GM12878 (cell line): ENCODE data around the gene GAB1. TPM values are rescaled to one million over a fixed set of nuclear protein-coding genes. Genes with fewer than 3 reads are reported as not detected.

ENCODE experiments used
- ATAC-seq: fragments of 200-7000 bp; cut with Tn5 transposase; 3 replicates; pipeline ENCODE4 v1.9.1; 2020; ENCODE audit warnings: mild to moderate bottlenecking, moderate library complexity
- BruUV-seq: library from RNA; stranded (reverse); fragments of 400-500 nt; replicated peaks from 2 replicates; lab custom pipeline; 2021; lab: Mats Ljungman, UMichigan
- CTCF ChIA-PET: fragments of 300-600 bp; sonication (Branson Sonifier 250); formaldehyde crosslinking; extraction: SDS; loops from one replicate; lab custom pipeline; 2021; ENCODE audit warnings: inconsistent platforms; lab: Yijun Ruan, JAX
- POLR2A ChIA-PET: fragments of 350-600 bp; formaldehyde crosslinking; extraction: SDS; loops from one replicate; lab custom pipeline; 2021; ENCODE audit warnings: inconsistent platforms; lab: Charles Lee
- RAD21 ChIA-PET: fragments of 300-600 bp; sonication (Branson Sonifier 250); formaldehyde crosslinking; loops from one replicate; lab custom pipeline; 2023; ENCODE audit warnings: antibody characterized with exemption; ENCODE audit not compliant: unreplicated experiment; lab: Charles Lee
- SMC1A ChIA-PET: fragments of 300-600 bp; sonication (Branson Sonifier 250); formaldehyde crosslinking; loops from one replicate; lab custom pipeline; 2023; ENCODE audit not compliant: unreplicated experiment, uncharacterized antibody; lab: Charles Lee
- DNase-seq: peaks from one replicate; pipeline ENCODE4 v3.0.0-alpha.2; 2011; ENCODE audit warnings: low read depth, low spot score
- FAIRE-seq: peaks from 3 replicates; lab custom pipeline; 2011; peaks lifted over from hg19 to GRCh38; lab: Jason Lieb, UNC
- H2AFZ ChIP-seq: 2 replicates; pipeline ENCODE4 v1.6.0; 2011; ENCODE audit warnings: low read depth, low read length, control low read depth; ENCODE audit not compliant: control insufficient read depth
- H3K27ac ChIP-seq: 2 replicates; pipeline ENCODE4 v1.5.1; 2011; ENCODE audit warnings: control low read depth; ENCODE audit not compliant: control insufficient read depth, insufficient read depth
- H3K27me3 ChIP-seq, 2 experiments: replicated peaks in 1 of 2; 2 replicates each; pipeline versions ENCODE4 v1.6.0 to v1.6.1; 2011; ENCODE audit warnings: low read length in 1 of 2; ENCODE audit not compliant: control insufficient read depth in 2 of 2, insufficient read depth in 2 of 2
- H3K36me3 ChIP-seq, 2 experiments: 2 replicates each; pipeline ENCODE4 v1.5.1; 2011; ENCODE audit warnings: low read length in 1 of 2; ENCODE audit not compliant: control insufficient read depth in 2 of 2, insufficient read depth in 2 of 2
- H3K4me1 ChIP-seq: 2 replicates; pipeline ENCODE4 v1.6.1; 2011; ENCODE audit warnings: mild to moderate bottlenecking, low read length, moderate library complexity, mixed read lengths; ENCODE audit not compliant: control insufficient read depth, insufficient read depth
- H3K4me2 ChIP-seq: 2 replicates; pipeline ENCODE4 v1.6.0; 2011; ENCODE audit warnings: control low read depth; ENCODE audit not compliant: control insufficient read depth, insufficient read depth
- H3K4me3 ChIP-seq: fragments of 200-600 bp; sonication (generic); 2 replicates; pipeline ENCODE4 v1.5.1; 2016
- H3K79me2 ChIP-seq: 2 replicates; pipeline ENCODE4 v1.6.0; 2011; ENCODE audit warnings: low read length; ENCODE audit not compliant: control insufficient read depth, insufficient read depth
- H3K9ac ChIP-seq: 2 replicates; pipeline ENCODE4 v1.8.0; 2011; ENCODE audit warnings: low read length, control low read depth, mixed read lengths; ENCODE audit not compliant: control insufficient read depth, insufficient read depth
- H3K9me3 ChIP-seq: replicated peaks from 3 replicates; pipeline ENCODE4 v1.5.1; 2011; ENCODE audit warnings: mild to moderate bottlenecking, low read length; ENCODE audit not compliant: control insufficient read depth, insufficient read depth
- H4K20me1 ChIP-seq: 2 replicates; pipeline ENCODE4 v1.6.0; 2011; ENCODE audit not compliant: control insufficient read depth, insufficient read depth
- BCL3 ChIP-seq: IDR thresholded peaks from 2 replicates; pipeline ENCODE4 v1.6.1; 2011; ENCODE audit warnings: borderline replicate concordance, low read depth, mild to moderate bottlenecking, moderate library complexity, low read length; ENCODE audit not compliant: insufficient read depth, poor library complexity, severe bottlenecking
- BMI1 ChIP-seq: fragments of 450-650 bp; IDR thresholded peaks from 2 replicates; pipeline ENCODE4 v1.6.1; 2016; ENCODE audit warnings: mild to moderate bottlenecking, moderate library complexity, borderline replicate concordance
- GATAD2B ChIP-seq: fragments of 450-650 bp; conservative IDR thresholded peaks from 2 replicates; pipeline ENCODE4 v1.6.1; 2017; ENCODE audit warnings: low read depth, mild to moderate bottlenecking, moderate library complexity
- MEF2A ChIP-seq: IDR thresholded peaks from 2 replicates; pipeline ENCODE4 v1.6.1; 2011; ENCODE audit warnings: low read depth, mild to moderate bottlenecking, low read length, moderate library complexity; ENCODE audit not compliant: insufficient read depth
- PBX3 ChIP-seq: IDR thresholded peaks from 2 replicates; pipeline ENCODE4 v1.6.1; 2011; ENCODE audit warnings: mild to moderate bottlenecking, low read depth, low read length, moderate library complexity; ENCODE audit not compliant: insufficient replicate concordance
- PRDM15 ChIP-seq: fragments of 450-650 bp; formaldehyde crosslinking; IDR thresholded peaks from 2 replicates; pipeline ENCODE4 v1.4.0; 2020; ENCODE audit warnings: mild to moderate bottlenecking, moderate library complexity
- RFX5 ChIP-seq: IDR thresholded peaks from 2 replicates; pipeline ENCODE4 v1.6.1; 2011; ENCODE audit warnings: low read depth, low read length, improper control_type of control experiment
- SKIL ChIP-seq: fragments of 450-650 bp; IDR thresholded peaks from 2 replicates; pipeline ENCODE4 v1.6.1; 2017; ENCODE audit warnings: mild to moderate bottlenecking, low read depth, inconsistent platforms; ENCODE audit not compliant: poor library complexity, severe bottlenecking
- TCF7 ChIP-seq: IDR thresholded peaks from 2 replicates; pipeline ENCODE4 v1.6.1; 2014; ENCODE audit warnings: antibody characterized with exemption, borderline replicate concordance
- USF1 ChIP-seq: IDR thresholded peaks from 2 replicates; pipeline ENCODE4 v1.6.1; 2011; ENCODE audit warnings: borderline replicate concordance, low read depth, mild to moderate bottlenecking, moderate library complexity, mixed read lengths, low read length; ENCODE audit not compliant: insufficient read depth; ENCODE audit errors: extremely low read length
- WGBS: methylation state at CpG from one replicate; pipeline ENCODE4 v1.1.6; 2016; ENCODE audit warnings: low lambda C conversion rate; ENCODE audit not compliant: insufficient replicate concordance, insufficient coverage; ENCODE audit errors: missing lambda C conversion rate; 5-methylcytosine and 5-hydroxymethylcytosine counted together
- in situ Hi-C: fragments of 300-500 bp; cut with MboI; formaldehyde crosslinking; loops from 9 replicates; pipeline ENCODE4 v1.14.3; 2018; ENCODE audit warnings: mixed read lengths
- intact Hi-C: fragments of 100-400 bp; cut with micrococcal nuclease; formaldehyde crosslinking; loops from one replicate; pipeline ENCODE4 v1.14.2; 2022; ENCODE audit not compliant: unreplicated experiment
- polyA plus RNA-seq, 11 experiments: library from polyadenylated mRNA; depleted of rRNA in 4 of 11; unstranded in 6 of 11; stranded (reverse) in 5 of 11; fragments of >200 nt; fragmentation: Nextera tagmentation in 4 of 11; fragmentation: Illumina TruSeq in 1 of 11; extraction: Ambion mirVana in 4 of 11; extraction: Trizol in 1 of 11; gene quantifications; 1 replicate in 1 of 11; 2 replicates in 10 of 11; pipeline versions ENCODE4 v1.2.1 to v1.2.3, GENCODE V29; 2011 to 2016; ENCODE audit warnings: inconsistent platforms in 2 of 11, missing spikeins in 2 of 11, low read depth in 1 of 11
- total RNA-seq, 4 experiments: library from RNA; depleted of rRNA in 3 of 4; stranded (reverse); fragments of >200 nt in 3 of 4; fragmentation: Illumina TruSeq in 1 of 4; extraction: Trizol in 1 of 4; gene quantifications; 2 replicates each; pipeline versions ENCODE4 v1.2.1 to v1.2.3, GENCODE V29; 2013 to 2021

GAB1 gene
- total and polyA plus RNA-seq, 10 of the 15 experiments (the other 5 are each of a cell fraction or from before 2014, with no cell fraction given) = 0.37 to 5.3 (median 3.2) TPM

- no peak for TF ChIP-seq PBX3
- TF ChIP-seq, all 136 proteins: peak for 0
Measured at GRCh38 chr4:143390764-143391163, 54.1 kb downstream of the GAB1 start (continued).

GRCh38 chr4:143391261-143391660 is 54.6 kb downstream of the GAB1 start:
- intact Hi-C loops (no loop called here), in situ Hi-C loops (no loop called here)
- Histone ChIP-seq H3K4me2 (no peak overlapping the region), H3K36me3 (no peaks in the 10 kb centered on the region), H3K9ac (no peak overlapping the region), H3K9me3 (no peaks in the 10 kb centered on the region), H3K27me3 (no peaks in the 10 kb centered on the region), H3K4me3 (no peak overlapping the region), H4K20me1 (no peaks in the 10 kb centered on the region), H3K79me2 (no peaks in the 10 kb centered on the region), H2AFZ (no peak overlapping the region), H3K27ac (no peak overlapping the region), H3K4me1 (no peaks in the 10 kb centered on the region)
- no peak for DNase-seq
- no TSS peak for BruUV-seq
- ChIA-PET CTCF (interaction anchor here (1.3 to 5.5 kb wide), 4 partner anchors 8 to 93 kb away, joined by 3 to 39 read pairs (median 10); no protein-coding TSS in a partner anchor), RAD21 (interaction anchor here (0.6 to 1.0 kb wide), 3 partner anchors 15 to 60 kb away, joined by 3 to 4 read pairs (median 3); no protein-coding TSS in a partner anchor), SMC1A (interaction anchor here (0.8 to 11.0 kb wide), 6 partner anchors 11 to 189 kb away, joined by 3 to 204 read pairs (median 3); no protein-coding TSS in a partner anchor), POLR2A (interaction anchor here (0.7 to 1.9 kb wide), 2 partner anchors 14 to 19 kb away, joined by 3 to 4 read pairs; no protein-coding TSS in a partner anchor)
- no peak for TF ChIP-seq GATAD2B
- no peak for TF ChIP-seq SKIL
- no peak for TF ChIP-seq BCL3
- TF ChIP-seq RFX5 = no peak
- TF ChIP-seq BMI1 = no peak
- no peak for TF ChIP-seq PRDM15 (CRISPR knock-in tag)
- TF ChIP-seq MEF2A = no peak
- TF ChIP-seq TCF7 = no peak
- TF ChIP-seq USF1 = no peak
- no peak for ATAC-seq
- no peak for FAIRE-seq
- 67% methylated on average over 3 of the region's 3 CpGs for WGBS
